Measurements from ENCODE around the gene MYLK. TPM values are rescaled to one million over a fixed set of nuclear protein-coding genes. Genes with fewer than 3 reads are reported as not detected.

Gene MYLK
- total RNA-seq, 1 donor from 2014 or later: 4.3 TPM

DNA sequence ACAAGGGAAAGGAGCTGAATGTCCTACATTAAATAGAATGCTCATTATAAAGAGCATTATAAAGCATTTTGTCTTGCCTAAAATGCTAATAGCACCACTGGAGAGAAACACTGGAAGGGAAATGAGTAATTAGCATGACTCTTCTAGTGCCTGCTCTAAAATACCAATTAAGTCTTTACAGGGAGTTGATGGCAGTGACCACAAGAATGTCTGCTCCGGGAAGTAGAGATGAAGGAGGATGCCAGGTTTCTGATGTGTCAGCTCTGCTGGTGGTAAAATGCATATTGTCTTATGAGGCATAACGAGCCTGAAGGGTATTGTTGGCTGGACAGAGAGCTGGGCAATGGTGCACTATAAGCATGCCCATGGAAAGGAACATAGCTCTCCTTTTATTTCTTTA lies 49.5 kb downstream of the MYLK start:
- no peaks in the 10 kb centered on the region for H3K27me3 Mint-ChIP-seq (ENCODE audit: unreplicated experiment)
- no peaks in the 10 kb centered on the region for H3K36me3 Mint-ChIP-seq (ENCODE audit: unreplicated experiment)
- no peak overlapping the region for H3K4me3 Mint-ChIP-seq (ENCODE audit: unreplicated experiment)
- H3K4me1 Mint-ChIP-seq (ENCODE audit: low read depth, unreplicated experiment): no peaks in the 10 kb centered on the region
- no peak overlapping the region for H3K27ac Mint-ChIP-seq (ENCODE audit: unreplicated experiment)
- TF ChIP-seq, protein P1, sequence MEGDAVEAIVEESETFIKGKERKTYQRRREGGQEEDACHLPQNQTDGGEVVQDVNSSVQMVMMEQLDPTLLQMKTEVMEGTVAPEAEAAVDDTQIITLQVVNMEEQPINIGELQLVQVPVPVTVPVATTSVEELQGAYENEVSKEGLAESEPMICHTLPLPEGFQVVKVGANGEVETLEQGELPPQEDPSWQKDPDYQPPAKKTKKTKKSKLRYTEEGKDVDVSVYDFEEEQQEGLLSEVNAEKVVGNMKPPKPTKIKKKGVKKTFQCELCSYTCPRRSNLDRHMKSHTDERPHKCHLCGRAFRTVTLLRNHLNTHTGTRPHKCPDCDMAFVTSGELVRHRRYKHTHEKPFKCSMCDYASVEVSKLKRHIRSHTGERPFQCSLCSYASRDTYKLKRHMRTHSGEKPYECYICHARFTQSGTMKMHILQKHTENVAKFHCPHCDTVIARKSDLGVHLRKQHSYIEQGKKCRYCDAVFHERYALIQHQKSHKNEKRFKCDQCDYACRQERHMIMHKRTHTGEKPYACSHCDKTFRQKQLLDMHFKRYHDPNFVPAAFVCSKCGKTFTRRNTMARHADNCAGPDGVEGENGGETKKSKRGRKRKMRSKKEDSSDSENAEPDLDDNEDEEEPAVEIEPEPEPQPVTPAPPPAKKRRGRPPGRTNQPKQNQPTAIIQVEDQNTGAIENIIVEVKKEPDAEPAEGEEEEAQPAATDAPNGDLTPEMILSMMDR (IDR thresholded peaks at IDR 0.05; ENCODE audit: partially characterized antibody, unreplicated experiment): no peak
- H3K9me3 Mint-ChIP-seq (ENCODE audit: unreplicated experiment): peaks cover 4% of the 10 kb centered on the region
- DNase-seq: no peak

- H3K4me3 Mint-ChIP-seq (ENCODE audit: unreplicated experiment): no peak overlapping the region
- no peaks in the 10 kb centered on the region for H3K36me3 Mint-ChIP-seq (ENCODE audit: unreplicated experiment)
- no peak overlapping the region for H3K27ac Mint-ChIP-seq (ENCODE audit: unreplicated experiment)
- H3K4me1 Mint-ChIP-seq (ENCODE audit: low read depth, unreplicated experiment): no peaks in the 10 kb centered on the region
- H3K27me3 Mint-ChIP-seq (ENCODE audit: unreplicated experiment): no peaks in the 10 kb centered on the region
- TF ChIP-seq, protein P1 (IDR thresholded peaks at IDR 0.05; ENCODE audit: partially characterized antibody, unreplicated experiment): no peak
- DNase-seq: no peak
- peaks cover 4% of the 10 kb centered on the region for H3K9me3 Mint-ChIP-seq (ENCODE audit: unreplicated experiment)
These were observed 50.7 kb downstream of the MYLK start for GRCh38 chr3:123833398-123833785.

- Mint-ChIP-seq H3K4me1 (ENCODE audit: low read depth, unreplicated experiment) (no peaks in the 10 kb centered on the region), H3K27ac (ENCODE audit: unreplicated experiment) (no peak overlapping the region), H3K36me3 (ENCODE audit: unreplicated experiment) (peaks cover 5% of the 10 kb centered on the region), H3K27me3 (ENCODE audit: unreplicated experiment) (no peaks in the 10 kb centered on the region), H3K4me3 (ENCODE audit: unreplicated experiment) (no peak overlapping the region), H3K9me3 (ENCODE audit: unreplicated experiment) (peaks cover 2% of the 10 kb centered on the region)
- TF ChIP-seq, protein P1 (IDR thresholded peaks at IDR 0.05; ENCODE audit: partially characterized antibody, unreplicated experiment): no peak
- no peak for DNase-seq
These were observed 51.3 kb downstream of the MYLK start for GRCh38 chr3:123832692-123833397.

GRCh38 chr3:123831420-123831819 lies 52.7 kb downstream of the MYLK start:
- H3K27ac Mint-ChIP-seq (ENCODE audit: unreplicated experiment): no peak overlapping the region
- DNase-seq: no peak
- H3K27me3 Mint-ChIP-seq (ENCODE audit: unreplicated experiment): no peaks in the 10 kb centered on the region
- TF ChIP-seq, protein P1 (IDR thresholded peaks at IDR 0.05; ENCODE audit: partially characterized antibody, unreplicated experiment): no peak
- no peak overlapping the region for H3K4me3 Mint-ChIP-seq (ENCODE audit: unreplicated experiment)
- H3K9me3 Mint-ChIP-seq (ENCODE audit: unreplicated experiment): peaks cover 11% of the 10 kb centered on the region
- H3K36me3 Mint-ChIP-seq (ENCODE audit: unreplicated experiment): peaks cover 18% of the 10 kb centered on the region
- H3K4me1 Mint-ChIP-seq (ENCODE audit: low read depth, unreplicated experiment): no peaks in the 10 kb centered on the region

DNA sequence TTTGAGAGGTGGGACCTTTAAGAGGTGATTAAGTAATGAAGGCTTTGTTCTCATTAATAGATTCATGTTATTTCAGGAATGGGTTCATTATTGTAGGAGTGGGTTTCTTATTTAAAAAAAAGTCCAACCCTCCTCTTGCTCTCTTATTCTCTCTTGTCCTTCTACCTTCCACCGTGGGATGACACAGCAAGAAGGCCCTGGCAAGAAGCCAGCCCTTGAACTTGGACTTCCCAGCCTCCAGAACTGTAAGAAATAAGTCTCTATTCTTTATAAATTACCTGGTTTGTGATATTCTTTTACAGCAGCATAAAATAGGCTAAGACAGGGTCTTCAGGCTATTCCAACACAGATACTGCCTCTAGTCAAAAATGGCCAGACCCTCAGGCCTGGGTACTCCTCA lies 62.2 kb downstream of the MYLK start:
- peaks cover 1% of the 10 kb centered on the region for H3K27me3 Mint-ChIP-seq (ENCODE audit: unreplicated experiment)
- H3K36me3 Mint-ChIP-seq (ENCODE audit: unreplicated experiment): peaks cover 15% of the 10 kb centered on the region
- no peak for DNase-seq
- H3K9me3 Mint-ChIP-seq (ENCODE audit: unreplicated experiment): peaks cover 11% of the 10 kb centered on the region
- no peak overlapping the region for H3K4me3 Mint-ChIP-seq (ENCODE audit: unreplicated experiment)
- H3K27ac Mint-ChIP-seq (ENCODE audit: unreplicated experiment): no peak overlapping the region
- peaks cover 2% of the 10 kb centered on the region for H3K4me1 Mint-ChIP-seq (ENCODE audit: low read depth, unreplicated experiment)
- TF ChIP-seq, protein P1 (IDR thresholded peaks at IDR 0.05; ENCODE audit: partially characterized antibody, unreplicated experiment): no peak
